NCI-H146 (cell line): ENCODE data around the gene ASB13.

Source experiments
- DNase-seq: peaks from one replicate; lab custom pipeline; 2025; lab: John Stamatoyannopoulos, UW

The ASB13 gene

GRCh38 chr10:5647507-5648240 is 18.7 kb downstream of the ASB13 start:
- no peak for DNase-seq

GRCh38 chr10:5645944-5646617 is 20.3 kb downstream of the ASB13 start:
- no peak for DNase-seq

GRCh38 chr10:5645375-5645774 is 21.0 kb downstream of the ASB13 start:
- no peak for DNase-seq

GRCh38 chr10:5644930-5645329 is 21.5 kb downstream of the ASB13 start:
- no peak for DNase-seq

GRCh38 chr10:5643346-5644067 is 22.9 kb downstream of the ASB13 start:
- no peak for DNase-seq

GRCh38 chr10:5641501-5641900 is 24.9 kb downstream of the ASB13 start:
- no peak for DNase-seq

- no peak for DNase-seq
Observed at GRCh38 chr10:5640501-5640900, 25.9 kb downstream of the ASB13 start.

GRCh38 chr10:5640036-5640435 is 26.4 kb downstream of the ASB13 start:
- DNase-seq: no peak

- DNase-seq: no peak
Observed at GRCh38 chr10:5639066-5639465, 27.3 kb downstream of the ASB13 start.

- no peak for DNase-seq
Observed at GRCh38 chr10:5638494-5638893, 27.9 kb downstream of the ASB13 start.

- peak; percentile 69 for DNase-seq
Observed at GRCh38 chr10:5634918-5635317, 31.5 kb downstream of the ASB13 start.

GRCh38 chr10:5633166-5633749 is 33.1 kb downstream of the ASB13 start:
- DNase-seq: no peak

GRCh38 chr10:5632446-5632845 is 33.9 kb downstream of the ASB13 start:
- no peak for DNase-seq

- no peak for DNase-seq
Observed at GRCh38 chr10:5631936-5632335, 34.5 kb downstream of the ASB13 start.

- no peak for DNase-seq
Observed at GRCh38 chr10:5630112-5630436, 36.3 kb downstream of the ASB13 start.

GRCh38 chr10:5629303-5630111 is 36.9 kb downstream of the ASB13 start:
- peak; percentile 86 for DNase-seq

- no peak for DNase-seq
Observed at GRCh38 chr10:5628451-5629302, 37.7 kb downstream of the ASB13 start.

GRCh38 chr10:5627486-5628044 is 38.8 kb downstream of the ASB13 start:
- no peak for DNase-seq

- no peak for DNase-seq
Observed at GRCh38 chr10:5625992-5626777, 40.2 kb downstream of the ASB13 start.

GRCh38 chr10:5624701-5625100 is 41.7 kb downstream of the ASB13 start:
- no peak for DNase-seq
